HAP-1 (cell line): ENCODE results near the gene AMFR.

Experiments used
- DNase-seq, 2 experiments: peaks; one replicate each; pipeline ENCODE4 v3.0.0-alpha.2; 2016 to 2020; ENCODE audit warnings: low spot score in 2 of 2
- H3K27me3 ChIP-seq: fragments of 250-450 bp; sonication (Bioruptor Pico); 2 replicates; pipeline ENCODE4 v1.5.1; 2020; ENCODE audit warnings: low read depth, mild to moderate bottlenecking, moderate library complexity
- H3K36me3 ChIP-seq: fragments of 250-450 bp; sonication (Bioruptor Pico); replicated peaks from 2 replicates; pipeline ENCODE4 v1.5.1; 2020; ENCODE audit warnings: mild to moderate bottlenecking
- H3K4me1 ChIP-seq: fragments of 250-450 bp; sonication (Bioruptor Pico); 2 replicates; pipeline ENCODE4 v1.5.1; 2020; ENCODE audit warnings: mild to moderate bottlenecking
- H3K4me3 ChIP-seq: fragments of 250-450 bp; sonication (Bioruptor Pico); 2 replicates; pipeline ENCODE4 v1.5.1; 2020; ENCODE audit warnings: mild to moderate bottlenecking, moderate library complexity
- H3K9me3 ChIP-seq: fragments of 250-450 bp; sonication (Bioruptor Pico); 2 replicates; pipeline ENCODE4 v1.5.1; 2020; ENCODE audit warnings: mild to moderate bottlenecking, moderate library complexity
- in situ Hi-C: fragments of 300-500 bp; cut with MboI; formaldehyde crosslinking; loops from 3 replicates; pipeline ENCODE4 v1.14.3; 2020; ENCODE audit warnings: low sequenced_read_pairs, inconsistent platforms, mixed read lengths

AMFR gene

GRCh38 chr16:56315955-56316354, 109.4 kb downstream of the AMFR start:
- Histone ChIP-seq H3K4me1 (no peaks in the 10 kb centered on the region), H3K9me3 (no peaks in the 10 kb centered on the region), H3K36me3 (no peaks in the 10 kb centered on the region), H3K27me3 (no peaks in the 10 kb centered on the region), H3K4me3 (no peak overlapping the region)
- DNase-seq: no peak
- in situ Hi-C loops: loop anchor here (5.0 to 25.0 kb wide), 4 partner anchors 279 to 851 kb away; no protein-coding TSS in a partner anchor

GRCh38 chr16:56314244-56314850, 111.0 kb downstream of the AMFR start:
- no peaks in the 10 kb centered on the region for H3K36me3 ChIP-seq
- in situ Hi-C loops: loop anchor here (10.0 to 25.0 kb wide), 3 partner anchors 277 to 850 kb away; no protein-coding TSS in a partner anchor
- no peak overlapping the region for H3K4me3 ChIP-seq
- H3K27me3 ChIP-seq: no peaks in the 10 kb centered on the region
- DNase-seq: no peak
- no peaks in the 10 kb centered on the region for H3K9me3 ChIP-seq
- no peaks in the 10 kb centered on the region for H3K4me1 ChIP-seq

- no peak overlapping the region for H3K4me3 ChIP-seq
- no peak for DNase-seq
- in situ Hi-C loops: loop anchor here (10.0 to 25.0 kb wide), 3 partner anchors 275 to 848 kb away; no protein-coding TSS in a partner anchor
- no peaks in the 10 kb centered on the region for H3K4me1 ChIP-seq
- H3K27me3 ChIP-seq: no peaks in the 10 kb centered on the region
- no peaks in the 10 kb centered on the region for H3K9me3 ChIP-seq
- no peaks in the 10 kb centered on the region for H3K36me3 ChIP-seq
These were observed 112.8 kb downstream of the AMFR start for GRCh38 chr16:56312556-56312955.

- Histone ChIP-seq H3K4me1 (no peaks in the 10 kb centered on the region), H3K9me3 (no peaks in the 10 kb centered on the region), H3K36me3 (no peaks in the 10 kb centered on the region), H3K4me3 (no peak overlapping the region), H3K27me3 (no peaks in the 10 kb centered on the region)
- no peak for DNase-seq
- in situ Hi-C loops: loop anchor here (10.0 to 25.0 kb wide), 3 partner anchors 275 to 847 kb away; no protein-coding TSS in a partner anchor
These were observed 113.4 kb downstream of the AMFR start for GRCh38 chr16:56312028-56312300.
